ENCODE results near the gene LHX2. TPM values are rescaled to one million over a fixed set of nuclear protein-coding genes. Genes with fewer than 3 reads are reported as not detected.

The LHX2 gene
- total RNA-seq, 1 donor from 2014 or later: 0.20 TPM

DNA sequence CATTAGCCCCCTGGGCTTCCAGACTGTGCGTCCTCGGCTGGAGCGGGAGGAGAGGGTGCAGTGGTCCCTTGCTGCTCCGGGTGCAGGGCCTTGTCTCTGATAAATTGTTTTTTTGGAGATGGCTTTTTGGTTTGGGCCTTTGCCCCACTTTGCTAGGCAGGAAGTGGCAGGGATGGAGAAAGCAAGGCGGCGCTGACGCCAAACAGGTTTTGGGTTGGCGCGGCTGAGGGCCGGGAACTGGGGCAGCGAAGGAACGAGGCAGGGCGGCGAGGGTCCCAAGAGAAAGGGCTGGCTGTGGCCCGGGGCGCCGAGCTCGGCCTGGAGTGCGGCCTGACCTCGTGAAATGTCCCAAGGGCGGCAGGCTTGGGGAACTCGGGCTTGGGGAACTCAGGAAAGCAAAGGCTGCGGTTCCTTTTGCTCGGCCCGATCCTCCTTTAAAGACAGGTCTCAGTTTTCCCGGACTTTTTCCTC lies 4.1 kb downstream of the LHX2 start:
- peaks cover 13% of the 10 kb centered on the region for H3K4me1 Mint-ChIP-seq (ENCODE audit: low read depth)
- TF ChIP-seq, protein P1, sequence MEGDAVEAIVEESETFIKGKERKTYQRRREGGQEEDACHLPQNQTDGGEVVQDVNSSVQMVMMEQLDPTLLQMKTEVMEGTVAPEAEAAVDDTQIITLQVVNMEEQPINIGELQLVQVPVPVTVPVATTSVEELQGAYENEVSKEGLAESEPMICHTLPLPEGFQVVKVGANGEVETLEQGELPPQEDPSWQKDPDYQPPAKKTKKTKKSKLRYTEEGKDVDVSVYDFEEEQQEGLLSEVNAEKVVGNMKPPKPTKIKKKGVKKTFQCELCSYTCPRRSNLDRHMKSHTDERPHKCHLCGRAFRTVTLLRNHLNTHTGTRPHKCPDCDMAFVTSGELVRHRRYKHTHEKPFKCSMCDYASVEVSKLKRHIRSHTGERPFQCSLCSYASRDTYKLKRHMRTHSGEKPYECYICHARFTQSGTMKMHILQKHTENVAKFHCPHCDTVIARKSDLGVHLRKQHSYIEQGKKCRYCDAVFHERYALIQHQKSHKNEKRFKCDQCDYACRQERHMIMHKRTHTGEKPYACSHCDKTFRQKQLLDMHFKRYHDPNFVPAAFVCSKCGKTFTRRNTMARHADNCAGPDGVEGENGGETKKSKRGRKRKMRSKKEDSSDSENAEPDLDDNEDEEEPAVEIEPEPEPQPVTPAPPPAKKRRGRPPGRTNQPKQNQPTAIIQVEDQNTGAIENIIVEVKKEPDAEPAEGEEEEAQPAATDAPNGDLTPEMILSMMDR (IDR thresholded peaks at IDR 0.05): no peak
- no peak for DNase-seq (ENCODE audit: low spot score)
- peaks cover 3% of the 10 kb centered on the region for H3K36me3 Mint-ChIP-seq (ENCODE audit: low read depth)
- H3K9me3 Mint-ChIP-seq (ENCODE audit: low read depth): no peaks in the 10 kb centered on the region
- H3K27ac Mint-ChIP-seq (ENCODE audit: unreplicated experiment): no peak overlapping the region
- no peak overlapping the region for H3K4me3 Mint-ChIP-seq (ENCODE audit: unreplicated experiment)
- H3K27me3 Mint-ChIP-seq (ENCODE audit: low read depth): peaks cover 56% of the 10 kb centered on the region

DNA sequence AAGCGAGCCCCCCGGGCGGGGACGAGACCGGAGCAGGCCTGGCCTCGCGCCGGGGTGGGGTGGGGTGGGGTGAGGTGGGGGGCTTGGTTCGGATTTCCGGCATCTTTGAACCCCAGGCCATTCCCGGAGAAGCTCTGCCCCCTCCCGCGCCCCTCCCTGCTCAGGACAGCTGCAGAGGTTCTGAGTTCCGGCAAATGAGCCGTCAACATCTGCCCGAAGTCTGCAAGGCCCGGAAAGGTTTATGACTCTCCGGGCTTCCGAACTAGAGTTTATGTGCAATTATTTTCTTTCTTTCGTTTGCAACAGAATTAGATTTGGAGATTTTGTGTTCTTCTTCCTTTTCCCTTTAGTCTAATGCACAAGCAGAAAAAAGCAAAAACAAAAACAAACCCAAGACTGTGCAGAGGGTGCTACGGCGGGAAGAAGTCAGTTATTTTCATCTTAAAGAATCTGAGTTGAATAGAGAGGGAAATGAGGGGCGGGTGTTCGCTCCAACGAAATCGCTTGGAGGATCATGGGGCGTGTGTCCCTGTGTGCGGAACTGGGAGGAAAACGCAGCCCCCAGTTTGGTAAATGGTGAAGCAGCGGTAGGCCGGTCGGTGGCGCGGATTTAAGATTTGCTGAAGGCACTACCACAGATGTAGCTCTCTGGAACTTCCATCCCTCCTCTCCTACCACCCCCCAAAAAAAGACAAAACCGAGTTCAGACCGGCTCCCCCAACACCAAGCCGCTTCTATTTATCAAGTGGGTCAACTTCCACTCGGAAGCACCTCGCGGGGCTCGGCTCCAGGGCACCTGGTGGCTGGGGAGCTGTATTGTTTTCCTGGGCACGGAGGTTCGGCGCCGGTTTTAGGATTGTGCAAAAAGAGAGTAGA lies 4.8 kb downstream of the LHX2 start:
- no peak overlapping the region for H3K27ac Mint-ChIP-seq (ENCODE audit: unreplicated experiment)
- peaks cover 61% of the 10 kb centered on the region for H3K27me3 Mint-ChIP-seq (ENCODE audit: low read depth)
- TF ChIP-seq, protein P1 (IDR thresholded peaks at IDR 0.05): no peak
- DNase-seq (ENCODE audit: low spot score): no peak
- no peaks in the 10 kb centered on the region for H3K9me3 Mint-ChIP-seq (ENCODE audit: low read depth)
- H3K36me3 Mint-ChIP-seq (ENCODE audit: low read depth): peaks cover 3% of the 10 kb centered on the region
- peaks cover 16% of the 10 kb centered on the region for H3K4me1 Mint-ChIP-seq (ENCODE audit: low read depth)
- no peak overlapping the region for H3K4me3 Mint-ChIP-seq (ENCODE audit: unreplicated experiment)

DNA sequence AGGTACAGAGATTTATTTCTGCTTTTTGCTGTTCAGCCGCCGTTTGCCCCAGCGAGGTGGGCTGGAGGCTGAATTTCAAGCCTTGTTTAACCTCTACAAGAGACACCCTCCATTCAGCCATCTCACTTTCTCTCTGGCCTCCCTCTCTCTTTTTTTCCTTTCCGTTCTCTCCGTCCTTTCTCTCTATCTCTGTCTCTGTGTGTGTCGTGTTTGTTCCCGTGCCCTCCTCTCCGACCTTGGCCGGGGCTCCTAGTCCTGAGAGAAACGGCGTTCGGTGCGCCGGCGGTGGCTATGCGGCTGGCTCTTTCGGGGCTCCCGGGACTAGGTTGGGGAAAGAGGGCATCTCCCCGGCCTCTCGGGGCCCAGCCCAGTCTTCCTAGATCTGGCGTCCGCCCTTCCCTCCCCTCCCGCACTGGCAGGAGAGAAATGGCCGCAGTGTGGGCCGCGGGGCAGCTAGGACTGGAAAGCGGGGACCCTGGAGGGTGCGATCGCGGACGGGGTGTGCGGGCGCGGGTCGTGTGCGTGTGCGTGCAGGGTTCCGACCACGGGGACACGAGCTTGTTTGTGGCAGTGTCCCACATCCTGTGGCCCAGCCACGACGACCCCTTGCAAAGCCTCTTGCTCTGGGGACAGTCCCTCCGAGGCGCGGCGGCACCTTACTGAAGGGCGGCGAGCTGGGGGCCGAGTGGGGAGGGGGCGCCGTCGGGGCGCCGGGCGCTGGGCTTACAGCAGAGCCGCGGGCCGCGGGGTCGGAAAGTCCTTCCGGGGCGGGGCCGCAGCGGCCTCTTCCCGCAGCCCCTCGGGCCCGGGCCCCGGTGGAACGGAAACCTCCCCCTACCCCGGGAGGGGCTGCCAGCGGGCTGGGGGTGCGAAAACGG lies 5.7 kb downstream of the LHX2 start:
- Mint-ChIP-seq H3K27me3 (ENCODE audit: low read depth) (peaks cover 70% of the 10 kb centered on the region), H3K4me3 (ENCODE audit: unreplicated experiment) (no peak overlapping the region), H3K4me1 (ENCODE audit: low read depth) (peaks cover 19% of the 10 kb centered on the region), H3K36me3 (ENCODE audit: low read depth) (peaks cover 3% of the 10 kb centered on the region), H3K27ac (ENCODE audit: unreplicated experiment) (no peak overlapping the region), H3K9me3 (ENCODE audit: low read depth) (no peaks in the 10 kb centered on the region)
- no peak for DNase-seq (ENCODE audit: low spot score)
- TF ChIP-seq, protein P1 (IDR thresholded peaks at IDR 0.05): no peak

DNA sequence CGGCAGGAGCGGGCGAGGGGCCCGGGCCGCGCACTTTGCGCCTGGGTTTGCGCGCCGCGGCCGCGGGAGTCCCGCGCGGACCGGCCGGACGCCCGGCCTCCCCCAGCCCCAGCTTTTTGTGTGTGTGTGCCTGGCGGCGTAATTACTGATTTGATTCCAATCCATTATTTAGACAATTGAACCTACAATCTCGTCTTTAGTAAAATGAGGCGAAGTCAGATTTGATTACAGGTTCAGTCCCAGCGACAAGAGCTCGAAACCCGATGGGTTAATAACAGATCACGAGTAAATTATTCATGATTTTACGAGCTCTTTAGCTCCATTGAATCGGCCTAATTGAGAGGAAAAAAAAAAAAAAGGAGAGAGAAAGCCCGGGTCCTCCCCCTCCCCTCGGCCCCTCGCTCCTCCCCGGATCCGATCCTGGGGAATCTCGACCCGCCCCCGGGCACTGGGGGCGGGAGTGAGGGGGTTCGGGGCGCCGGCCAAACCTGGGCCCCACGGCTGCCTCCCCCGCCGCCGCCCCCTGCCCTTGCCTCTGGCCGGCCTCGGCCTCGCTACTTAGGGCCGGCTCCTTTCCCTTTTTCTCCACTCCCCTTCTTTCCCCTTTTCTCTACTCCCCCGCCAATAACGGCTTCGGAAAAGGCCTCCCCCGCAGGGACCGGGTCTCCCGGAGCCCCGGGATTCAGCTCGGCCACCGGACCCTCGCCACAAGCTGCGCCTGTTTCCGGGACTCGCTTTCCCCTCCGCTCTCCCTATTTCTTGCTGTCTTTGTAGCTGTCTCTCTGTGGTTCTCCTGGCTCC lies 6.6 kb downstream of the LHX2 start:
- Mint-ChIP-seq H3K36me3 (ENCODE audit: low read depth) (peaks cover 3% of the 10 kb centered on the region), H3K9me3 (ENCODE audit: low read depth) (no peaks in the 10 kb centered on the region), H3K4me3 (ENCODE audit: unreplicated experiment) (peak overlapping the region; percentile 53), H3K4me1 (ENCODE audit: low read depth) (peaks cover 22% of the 10 kb centered on the region), H3K27ac (ENCODE audit: unreplicated experiment) (no peak overlapping the region), H3K27me3 (ENCODE audit: low read depth) (peaks cover 76% of the 10 kb centered on the region)
- TF ChIP-seq, protein P1 (IDR thresholded peaks at IDR 0.05): no peak
- DNase-seq (ENCODE audit: low spot score): no peak
